Suprapubic skin (tissue), 4 donors: Measurements from ENCODE around the gene GUCA1A.

Source experiments
- CTCF ChIP-seq, 2 donors: fragments of 200-600 bp in 1 of 2; fragments of 450-650 bp in 1 of 2; sonication (generic) in 1 of 2; IDR thresholded peaks; one replicate each; pipeline ENCODE4 v1.5.1; 2016 to 2019; ENCODE audit warnings: antibody characterized with exemption in 2 of 2, mild to moderate bottlenecking in 1 of 2, moderate library complexity in 1 of 2
- EP300 ChIP-seq: sonication (generic); formaldehyde crosslinking; IDR thresholded peaks from one replicate; pipeline ENCODE4 v1.6.1; 2017; ENCODE audit warnings: antibody characterized with exemption
- POLR2A ChIP-seq, 2 donors: fragments of 450-650 bp; IDR thresholded peaks; one replicate each; pipeline ENCODE4 v1.6.1; 2017; ENCODE audit warnings: antibody characterized with exemption in 2 of 2, mild to moderate bottlenecking in 2 of 2, moderate library complexity in 2 of 2
- POLR2AphosphoS5 ChIP-seq, 3 donors: sonication (generic); formaldehyde crosslinking; IDR thresholded peaks; one replicate each; pipeline ENCODE4 v1.6.1; 2017; ENCODE audit warnings: antibody characterized with exemption in 3 of 3

DNA sequence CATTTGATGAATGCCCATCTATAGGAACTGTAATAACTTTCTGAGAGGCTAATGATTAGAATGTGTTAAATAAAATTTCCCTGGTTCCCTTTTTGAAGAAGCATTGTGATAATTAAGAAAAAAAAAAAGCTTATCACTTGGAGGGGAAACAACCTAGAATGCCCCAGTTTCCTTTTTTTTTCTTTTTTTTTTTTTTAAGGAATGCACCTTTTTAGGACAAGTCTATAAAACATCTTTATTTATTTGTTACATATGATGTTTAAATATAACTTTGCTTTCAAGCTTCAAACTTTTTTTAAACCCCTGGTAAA, 51.8 kb downstream of the GUCA1A start:
- no peak for TF ChIP-seq CTCF (IDR thresholded peaks at IDR 0.05)
- no peak for TF ChIP-seq EP300
- no peak for TF ChIP-seq POLR2A (IDR thresholded peaks at IDR 0.05)
- TF ChIP-seq POLR2AphosphoS5 (IDR thresholded peaks at IDR 0.05): no peak
